ENCODE measurements around the gene SLITRK4. TPM values are rescaled to one million over a fixed set of nuclear protein-coding genes. Genes with fewer than 3 reads are reported as not detected.

Gene SLITRK4, protein sequence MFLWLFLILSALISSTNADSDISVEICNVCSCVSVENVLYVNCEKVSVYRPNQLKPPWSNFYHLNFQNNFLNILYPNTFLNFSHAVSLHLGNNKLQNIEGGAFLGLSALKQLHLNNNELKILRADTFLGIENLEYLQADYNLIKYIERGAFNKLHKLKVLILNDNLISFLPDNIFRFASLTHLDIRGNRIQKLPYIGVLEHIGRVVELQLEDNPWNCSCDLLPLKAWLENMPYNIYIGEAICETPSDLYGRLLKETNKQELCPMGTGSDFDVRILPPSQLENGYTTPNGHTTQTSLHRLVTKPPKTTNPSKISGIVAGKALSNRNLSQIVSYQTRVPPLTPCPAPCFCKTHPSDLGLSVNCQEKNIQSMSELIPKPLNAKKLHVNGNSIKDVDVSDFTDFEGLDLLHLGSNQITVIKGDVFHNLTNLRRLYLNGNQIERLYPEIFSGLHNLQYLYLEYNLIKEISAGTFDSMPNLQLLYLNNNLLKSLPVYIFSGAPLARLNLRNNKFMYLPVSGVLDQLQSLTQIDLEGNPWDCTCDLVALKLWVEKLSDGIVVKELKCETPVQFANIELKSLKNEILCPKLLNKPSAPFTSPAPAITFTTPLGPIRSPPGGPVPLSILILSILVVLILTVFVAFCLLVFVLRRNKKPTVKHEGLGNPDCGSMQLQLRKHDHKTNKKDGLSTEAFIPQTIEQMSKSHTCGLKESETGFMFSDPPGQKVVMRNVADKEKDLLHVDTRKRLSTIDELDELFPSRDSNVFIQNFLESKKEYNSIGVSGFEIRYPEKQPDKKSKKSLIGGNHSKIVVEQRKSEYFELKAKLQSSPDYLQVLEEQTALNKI
- total RNA-seq (ENCODE audit: low replicate concordance), result 0.71 and 3.7 TPM in 2 replicates
- long read RNA-seq, partial matches to known transcripts, result 0 of 4 reads
- long read RNA-seq, other reads (novel, unspliced or antisense), result 0 of 4 reads

DNA sequence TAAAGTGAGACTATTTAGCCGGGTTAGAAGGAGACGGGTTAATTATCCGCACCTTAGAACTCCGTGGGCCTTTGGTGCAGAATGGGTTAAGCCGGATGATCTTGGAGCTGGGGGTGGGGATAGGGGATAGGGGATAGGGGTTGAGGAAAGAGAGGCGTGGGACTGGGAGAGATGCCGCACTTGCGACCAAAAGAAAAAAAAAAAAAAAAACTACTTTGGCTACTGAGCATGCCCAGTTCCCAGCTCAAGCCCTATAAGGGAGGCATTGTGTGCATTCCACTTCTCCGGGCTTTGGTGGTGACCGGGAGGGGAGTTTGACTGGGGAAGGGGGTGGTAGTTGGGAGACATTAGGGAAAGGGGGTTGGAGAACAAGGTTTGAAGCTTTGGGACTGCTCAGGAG lies at the start of gene SLITRK4:
SLITRK4 (minus strand) TSS at position 187 of the 400 bp plus-strand sequence. CDS start 4,993 bp downstream, outside the sequence.
- Mint-ChIP-seq H3K4me3 (peak within 1 kb of the TSS; percentile 88), H3K27ac (no peak within 1 kb of the TSS)

GRCh38 chrX:143683486-143683885 lies 47.6 kb upstream of the SLITRK4 start:
- H3K27me3 Mint-ChIP-seq, result no peaks in the 10 kb centered on the region
- TF ChIP-seq CTCF (conservative IDR thresholded peaks at IDR 0.05), result no peak

More for the DNA sequence above, at the start of gene SLITRK4:
- Mint-ChIP-seq H3K27me3 (peaks cover 42% of the 10 kb centered on the region), H3K9me3 (no peaks in the 10 kb centered on the region), H3K4me1 (ENCODE audit: unreplicated experiment) (no peaks in the 10 kb centered on the region), H3K36me3 (no peaks in the 10 kb centered on the region)
- TF ChIP-seq CTCF (conservative IDR thresholded peaks at IDR 0.05), result no peak
- DNase-seq (ENCODE audit: extremely low spot score, unreplicated experiment), result no peak

DNA sequence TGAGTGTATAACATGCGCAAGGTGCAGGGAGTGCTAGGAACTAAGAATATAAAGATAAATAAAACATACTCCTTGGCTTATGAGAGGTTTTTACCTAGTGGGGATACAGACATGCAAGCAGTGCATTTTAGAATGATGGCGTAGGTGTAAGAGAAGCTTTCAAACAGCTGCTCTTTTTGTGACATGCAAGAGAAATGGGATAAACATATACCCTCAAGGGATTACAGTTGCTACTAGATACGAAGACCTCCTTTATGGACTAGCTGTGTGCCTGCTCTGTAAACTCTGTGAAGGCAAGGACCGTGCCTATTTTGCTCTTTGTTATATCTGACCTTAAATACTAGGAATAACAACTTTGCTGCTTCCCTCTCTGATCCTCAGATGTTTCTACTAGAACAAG lies 39.0 kb upstream of the SLITRK4 start:
- no peaks in the 10 kb centered on the region for H3K36me3 Mint-ChIP-seq
- H3K27me3 Mint-ChIP-seq, result no peaks in the 10 kb centered on the region
- no peak for TF ChIP-seq CTCF (conservative IDR thresholded peaks at IDR 0.05)
- H3K4me1 Mint-ChIP-seq (ENCODE audit: unreplicated experiment), result no peaks in the 10 kb centered on the region
- H3K9me3 Mint-ChIP-seq, result no peaks in the 10 kb centered on the region
- no peak overlapping the region for H3K4me3 Mint-ChIP-seq
- no peak for DNase-seq (ENCODE audit: extremely low spot score, unreplicated experiment)
- H3K27ac Mint-ChIP-seq, result no peak overlapping the region

More at GRCh38 chrX:143683486-143683885, 47.6 kb upstream of the SLITRK4 start:
- Mint-ChIP-seq H3K36me3 (no peaks in the 10 kb centered on the region), H3K9me3 (no peaks in the 10 kb centered on the region), H3K27ac (no peak overlapping the region), H3K4me1 (ENCODE audit: unreplicated experiment) (no peaks in the 10 kb centered on the region), H3K4me3 (no peak overlapping the region)
- DNase-seq (ENCODE audit: extremely low spot score, unreplicated experiment), result no peak

- H3K9me3 Mint-ChIP-seq, result no peaks in the 10 kb centered on the region
- no peak overlapping the region for H3K4me3 Mint-ChIP-seq
- H3K27ac Mint-ChIP-seq, result no peak overlapping the region
- DNase-seq (ENCODE audit: extremely low spot score, unreplicated experiment), result no peak
- H3K27me3 Mint-ChIP-seq, result no peaks in the 10 kb centered on the region
- peak; percentile 51 for TF ChIP-seq CTCF (conservative IDR thresholded peaks at IDR 0.05)
- H3K4me1 Mint-ChIP-seq (ENCODE audit: unreplicated experiment), result no peaks in the 10 kb centered on the region
- H3K36me3 Mint-ChIP-seq, result no peaks in the 10 kb centered on the region
Observed at GRCh38 chrX:143669395-143669794, 33.5 kb upstream of the SLITRK4 start.

GRCh38 chrX:143664302-143664701 lies 28.4 kb upstream of the SLITRK4 start:
- Mint-ChIP-seq H3K36me3 (no peaks in the 10 kb centered on the region), H3K4me1 (ENCODE audit: unreplicated experiment) (no peaks in the 10 kb centered on the region), H3K9me3 (no peaks in the 10 kb centered on the region), H3K27ac (no peak overlapping the region), H3K4me3 (no peak overlapping the region), H3K27me3 (no peaks in the 10 kb centered on the region)
- TF ChIP-seq CTCF (conservative IDR thresholded peaks at IDR 0.05), result peak; percentile 80
- no peak for DNase-seq (ENCODE audit: extremely low spot score, unreplicated experiment)

Measured in type B pancreatic cell (in vitro differentiated cells).